CD14-positive monocyte (primary cell): Measurements from ENCODE around the gene ASCC1. TPM values are rescaled to one million over a fixed set of nuclear protein-coding genes. Genes with fewer than 3 reads are reported as not detected.

Source experiments
- DNase-seq, 3 donors: peaks; one replicate each; pipeline ENCODE4 v3.0.0-alpha.2; 2011 to 2022
- H2AFZ ChIP-seq: 2 replicates; pipeline ENCODE4 v1.6.0; 2012; ENCODE audit warnings: mild to moderate bottlenecking, low read depth, low read length, inconsistent platforms; ENCODE audit not compliant: insufficient read depth, poor library complexity, severe bottlenecking
- H3K27ac ChIP-seq, 2 donors: 1 replicate in 1 of 2; 2 replicates in 1 of 2; pipeline ENCODE4 v1.5.1; 2012 to 2013; ENCODE audit warnings: low read length in 2 of 2, control low read depth in 1 of 2, inconsistent platforms in 1 of 2, low read depth in 1 of 2, mild to moderate bottlenecking in 1 of 2
- H3K27me3 ChIP-seq, 2 donors: one replicate each; pipeline versions ENCODE4 v1.6.0 to v1.6.1; 2011 to 2013; ENCODE audit warnings: low read length in 2 of 2; ENCODE audit not compliant: control insufficient read depth in 2 of 2, insufficient read depth in 2 of 2
- H3K36me3 ChIP-seq, 2 donors: replicated peaks in 1 of 2; 1 replicate in 1 of 2; 2 replicates in 1 of 2; pipeline versions ENCODE4 v1.5.1 to v1.6.1; 2012 to 2013; ENCODE audit warnings: low read length in 2 of 2, control low read depth in 1 of 2, inconsistent platforms in 1 of 2, mild to moderate bottlenecking in 1 of 2; ENCODE audit not compliant: insufficient read depth in 2 of 2, control insufficient read depth in 1 of 2
- H3K4me1 ChIP-seq, 2 donors: 1 replicate in 1 of 2; 2 replicates in 1 of 2; pipeline versions ENCODE4 v1.5.1 to v1.6.1; 2012 to 2013; ENCODE audit warnings: low read length in 2 of 2, control low read depth in 1 of 2, inconsistent platforms in 1 of 2, mild to moderate bottlenecking in 1 of 2, moderate library complexity in 1 of 2; ENCODE audit not compliant: insufficient read depth in 2 of 2, control insufficient read depth in 1 of 2
- H3K4me2 ChIP-seq: replicated peaks from 2 replicates; pipeline ENCODE3; 2012; ENCODE audit warnings: low read length, moderate library complexity, mild to moderate bottlenecking; ENCODE audit not compliant: poor library complexity, severe bottlenecking; ENCODE audit errors: extremely low read depth
- H3K4me3 ChIP-seq, 3 experiments: fragments of 200-600 bp in 1 of 3; sonication (generic) in 1 of 3; replicated peaks in 1 of 3; 1 replicate in 2 of 3; 2 replicates in 1 of 3; pipeline ENCODE4 v1.5.1; 2011 to 2013; ENCODE audit warnings: low read length in 3 of 3, mild to moderate bottlenecking in 3 of 3, control low read depth in 2 of 3, low read depth in 2 of 3, inconsistent platforms in 1 of 3, moderate library complexity in 1 of 3
- H3K79me2 ChIP-seq: 2 replicates; pipeline ENCODE4 v1.6.0; 2012; ENCODE audit warnings: mild to moderate bottlenecking, control low read depth, inconsistent platforms, low read length, moderate library complexity; ENCODE audit not compliant: insufficient read depth
- H3K9ac ChIP-seq: 2 replicates; pipeline ENCODE4 v1.6.0; 2017; ENCODE audit warnings: low read length, mild to moderate bottlenecking; ENCODE audit not compliant: insufficient read depth, poor library complexity, severe bottlenecking
- H3K9me3 ChIP-seq, 2 donors: replicated peaks in 1 of 2; 1 replicate in 1 of 2; 2 replicates in 1 of 2; pipeline versions ENCODE4 v1.5.1 to v1.6.1; 2012 to 2013; ENCODE audit warnings: low read length in 2 of 2, control low read depth in 1 of 2; ENCODE audit not compliant: control insufficient read depth in 1 of 2, insufficient read depth in 1 of 2
- H4K20me1 ChIP-seq: 2 replicates; pipeline ENCODE4 v1.6.0; 2012; ENCODE audit warnings: mild to moderate bottlenecking, low read length, control low read depth, moderate library complexity; ENCODE audit not compliant: insufficient read depth
- H3K27ac Mint-ChIP-seq, 7 donors: one replicate each; pipeline ENCODE4 v1.8.0; 2020; ENCODE audit warnings: mild to moderate bottlenecking in 7 of 7, mixed read lengths in 7 of 7, moderate library complexity in 6 of 7, inconsistent platforms in 2 of 7
- H3K27me3 Mint-ChIP-seq, 3 donors: one replicate each; pipeline ENCODE4 v1.8.0; 2021 to 2022; ENCODE audit warnings: low read depth in 3 of 3, mild to moderate bottlenecking in 3 of 3, mixed read lengths in 3 of 3, moderate library complexity in 3 of 3, inconsistent platforms in 1 of 3
- H3K36me3 Mint-ChIP-seq, 2 donors: one replicate each; pipeline ENCODE4 v1.8.0; 2020; ENCODE audit warnings: mixed read lengths in 2 of 2, inconsistent platforms in 1 of 2, mild to moderate bottlenecking in 1 of 2
- H3K4me1 Mint-ChIP-seq: one replicate; pipeline ENCODE4 v1.8.0; 2020; ENCODE audit warnings: mild to moderate bottlenecking, mixed read lengths
- H3K4me3 Mint-ChIP-seq, 2 donors: one replicate each; pipeline ENCODE4 v1.8.0; 2020; ENCODE audit warnings: mild to moderate bottlenecking in 2 of 2, mixed read lengths in 2 of 2, moderate library complexity in 1 of 2
- H3K9me3 Mint-ChIP-seq, 7 donors: one replicate each; pipeline ENCODE4 v1.8.0; 2020 to 2022; ENCODE audit warnings: mixed read lengths in 7 of 7, mild to moderate bottlenecking in 6 of 7, moderate library complexity in 6 of 7, inconsistent platforms in 2 of 7
- WGBS: methylation state at CpG from one replicate; pipeline ENCODE4 v1.1.5; 2013; ENCODE audit warnings: missing lambda C conversion rate; ENCODE audit not compliant: insufficient coverage; 5-methylcytosine and 5-hydroxymethylcytosine counted together
- intact Hi-C, 2 donors: fragments of 100-400 bp; cut with micrococcal nuclease; formaldehyde crosslinking; loops; one replicate each; pipeline versions ENCODE4 v1.15.0 to v1.15.1; 2023
- polyA plus RNA-seq, 3 donors: library from polyadenylated mRNA; depleted of rRNA in 1 of 3; unstranded in 2 of 3; stranded (reverse) in 1 of 3; fragments of 300-500 nt in 2 of 3; fragments of >200 nt in 1 of 3; fragmentation: Illumina TruSeq in 2 of 3; gene quantifications; 1 replicate in 2 of 3; 2 replicates in 1 of 3; pipeline ENCODE4 v1.2.3, GENCODE V29; 2012 to 2021
- TF ChIP-seq, protein P1 (sequence below): fragments of 200-600 bp; IDR thresholded peaks from one replicate; pipeline ENCODE4 v1.8.0; 2022; ENCODE audit warnings: antibody characterized with exemption, mild to moderate bottlenecking

ASCC1 gene
- polyA plus RNA-seq, 3 donors, result 8.2 to 20.9 (median 17.9) TPM

- no peaks in the 10 kb centered on the region for H3K9me3 ChIP-seq
- H3K36me3 ChIP-seq, result peaks cover 8 to 35% of the 10 kb centered on the region in 2 donors
- no peak for DNase-seq
- H4K20me1 ChIP-seq, result no peaks in the 10 kb centered on the region
- Mint-ChIP-seq H3K27ac (no peak overlapping the region), H3K4me1 (peaks cover 3% of the 10 kb centered on the region), H3K9me3 (no peaks in the 10 kb centered on the region), H3K4me3 (no peak overlapping the region), H3K27me3 (no peaks in the 10 kb centered on the region), H3K36me3 (peaks cover 47 to 55% of the 10 kb centered on the region in 2 donors)
- no peaks in the 10 kb centered on the region for H3K79me2 ChIP-seq
- H3K4me3 ChIP-seq, result no peak overlapping the region
- no peak overlapping the region for H2AFZ ChIP-seq
- 100% methylated on average over 2 of the region's 3 CpGs for WGBS
- H3K4me2 ChIP-seq, result no peak overlapping the region
- no peak overlapping the region for H3K27ac ChIP-seq
- TF ChIP-seq, protein P1, sequence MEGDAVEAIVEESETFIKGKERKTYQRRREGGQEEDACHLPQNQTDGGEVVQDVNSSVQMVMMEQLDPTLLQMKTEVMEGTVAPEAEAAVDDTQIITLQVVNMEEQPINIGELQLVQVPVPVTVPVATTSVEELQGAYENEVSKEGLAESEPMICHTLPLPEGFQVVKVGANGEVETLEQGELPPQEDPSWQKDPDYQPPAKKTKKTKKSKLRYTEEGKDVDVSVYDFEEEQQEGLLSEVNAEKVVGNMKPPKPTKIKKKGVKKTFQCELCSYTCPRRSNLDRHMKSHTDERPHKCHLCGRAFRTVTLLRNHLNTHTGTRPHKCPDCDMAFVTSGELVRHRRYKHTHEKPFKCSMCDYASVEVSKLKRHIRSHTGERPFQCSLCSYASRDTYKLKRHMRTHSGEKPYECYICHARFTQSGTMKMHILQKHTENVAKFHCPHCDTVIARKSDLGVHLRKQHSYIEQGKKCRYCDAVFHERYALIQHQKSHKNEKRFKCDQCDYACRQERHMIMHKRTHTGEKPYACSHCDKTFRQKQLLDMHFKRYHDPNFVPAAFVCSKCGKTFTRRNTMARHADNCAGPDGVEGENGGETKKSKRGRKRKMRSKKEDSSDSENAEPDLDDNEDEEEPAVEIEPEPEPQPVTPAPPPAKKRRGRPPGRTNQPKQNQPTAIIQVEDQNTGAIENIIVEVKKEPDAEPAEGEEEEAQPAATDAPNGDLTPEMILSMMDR, result no peak
- intact Hi-C loops, result no loop called here
- peaks cover 0 to 2% of the 10 kb centered on the region in 2 donors for H3K4me1 ChIP-seq
- no peak overlapping the region for H3K9ac ChIP-seq
- no peaks in the 10 kb centered on the region for H3K27me3 ChIP-seq
Observed at GRCh38 chr10:72098301-72098835, 117.7 kb downstream of the ASCC1 start.

- WGBS, result 95% methylated on average over 3 of the region's 9 CpGs
- Mint-ChIP-seq H3K27ac (no peak overlapping the region), H3K4me1 (peaks cover 3% of the 10 kb centered on the region), H3K36me3 (peaks cover 43 to 50% of the 10 kb centered on the region in 2 donors), H3K9me3 (no peaks in the 10 kb centered on the region), H3K27me3 (no peaks in the 10 kb centered on the region), H3K4me3 (no peak overlapping the region)
- Histone ChIP-seq H2AFZ (no peak overlapping the region), H3K27ac (no peak overlapping the region), H4K20me1 (no peaks in the 10 kb centered on the region), H3K79me2 (no peaks in the 10 kb centered on the region), H3K4me1 (peaks cover 0 to 2% of the 10 kb centered on the region in 2 donors), H3K4me2 (no peak overlapping the region), H3K9me3 (no peaks in the 10 kb centered on the region), H3K4me3 (no peak overlapping the region), H3K9ac (no peak overlapping the region), H3K36me3 (peaks cover 6 to 35% of the 10 kb centered on the region in 2 donors), H3K27me3 (no peaks in the 10 kb centered on the region)
- DNase-seq, result no peak
- TF ChIP-seq, protein P1, result no peak
- intact Hi-C loops, result no loop called here
Observed at GRCh38 chr10:72097448-72098300, 118.4 kb downstream of the ASCC1 start.
